GM23338 (cell line): ENCODE results near the gene NCF2. TPM values are rescaled to one million over a fixed set of nuclear protein-coding genes. Genes with fewer than 3 reads are reported as not detected.

Experiments
- ATAC-seq: fragments of 200-7000 bp; cut with Tn5 transposase; 3 replicates; pipeline ENCODE4 v1.9.1; 2020
- DNase-seq: peaks from one replicate; pipeline ENCODE4 v3.0.0-alpha.2; 2015; ENCODE audit warnings: low spot score
- H2AFZ ChIP-seq: fragments of 200-600 bp; sonication (generic); 2 replicates; pipeline ENCODE4 v1.8.0; 2016; ENCODE audit warnings: antibody characterized with exemption, mild to moderate bottlenecking, moderate library complexity
- H3F3A ChIP-seq: fragments of 200-600 bp; sonication (generic); replicated peaks from 2 replicates; pipeline ENCODE4 v1.8.0; 2017; ENCODE audit warnings: antibody characterized with exemption, mixed run types, low read depth
- H3K27ac ChIP-seq: fragments of 200-600 bp; sonication (generic); 2 replicates; pipeline ENCODE4 v1.6.1; 2016; ENCODE audit warnings: low read depth
- H3K27me3 ChIP-seq: fragments of 200-600 bp; sonication (generic); 2 replicates; pipeline ENCODE4 v1.8.0; 2016; ENCODE audit warnings: mild to moderate bottlenecking, mixed run types, moderate library complexity; ENCODE audit not compliant: insufficient read depth
- H3K36me3 ChIP-seq: fragments of 200-600 bp; sonication (generic); 2 replicates; pipeline ENCODE4 v1.8.0; 2016; ENCODE audit warnings: mild to moderate bottlenecking; ENCODE audit not compliant: insufficient read depth
- H3K4me1 ChIP-seq: fragments of 200-600 bp; sonication (generic); 2 replicates; pipeline ENCODE4 v1.8.0; 2016; ENCODE audit warnings: mild to moderate bottlenecking, moderate library complexity; ENCODE audit not compliant: insufficient read depth
- H3K4me2 ChIP-seq: fragments of 200-600 bp; sonication (generic); 2 replicates; pipeline ENCODE4 v1.7.1; 2017; ENCODE audit warnings: mixed run types
- H3K4me3 ChIP-seq: fragments of 200-600 bp; sonication (generic); 2 replicates; pipeline ENCODE4 v1.6.1; 2016; ENCODE audit warnings: mixed run types
- H3K79me2 ChIP-seq: fragments of 200-600 bp; sonication (generic); replicated peaks from 2 replicates; pipeline ENCODE4 v1.8.0; 2017; ENCODE audit warnings: mild to moderate bottlenecking; ENCODE audit not compliant: insufficient read depth
- H3K9me2 ChIP-seq: fragments of 200-600 bp; sonication (generic); 2 replicates; pipeline ENCODE4 v1.8.0; 2017; ENCODE audit not compliant: insufficient read depth
- H4K20me1 ChIP-seq: fragments of 200-600 bp; sonication (generic); replicated peaks from 2 replicates; pipeline ENCODE4 v1.8.0; 2017; ENCODE audit warnings: mild to moderate bottlenecking; ENCODE audit not compliant: insufficient read depth
- H3K27ac Mint-ChIP-seq: 2 replicates; pipeline ENCODE4 v1.8.0; 2020; ENCODE audit warnings: inconsistent platforms, mild to moderate bottlenecking, moderate library complexity, mixed read lengths
- H3K27me3 Mint-ChIP-seq: 3 replicates; pipeline ENCODE4 v1.8.0; 2022; ENCODE audit warnings: low read depth, mild to moderate bottlenecking, moderate library complexity, mixed read lengths, inconsistent platforms; ENCODE audit not compliant: insufficient read depth, poor library complexity
- H3K36me3 Mint-ChIP-seq: 3 replicates; pipeline ENCODE4 v1.8.0; 2021; ENCODE audit warnings: low read depth, mild to moderate bottlenecking, inconsistent platforms, moderate library complexity, mixed read lengths
- H3K4me1 Mint-ChIP-seq: 3 replicates; pipeline ENCODE4 v1.8.0; 2020; ENCODE audit warnings: mild to moderate bottlenecking, inconsistent platforms, mixed read lengths
- H3K4me3 Mint-ChIP-seq: 3 replicates; pipeline ENCODE4 v1.8.0; 2021; ENCODE audit warnings: moderate library complexity, mild to moderate bottlenecking, inconsistent platforms, mixed read lengths
- H3K9me3 Mint-ChIP-seq: 3 replicates; pipeline ENCODE4 v1.8.0; 2020; ENCODE audit warnings: moderate library complexity, mild to moderate bottlenecking, inconsistent platforms, mixed read lengths
- CREB1 ChIP-seq: fragments of 250-450 bp; sonication (Bioruptor Pico); IDR thresholded peaks from 2 replicates; pipeline ENCODE4 v1.5.0; 2020; ENCODE audit warnings: low read depth, mild to moderate bottlenecking, moderate library complexity
- CTCF ChIP-seq, 2 experiments: fragments of 200-600 bp in 1 of 2; sonication (generic) in 1 of 2; conservative IDR thresholded peaks; 2 replicates each; pipeline versions ENCODE4 v1.5.1 to v1.6.1; 2016 to 2017; ENCODE audit warnings: antibody characterized with exemption in 2 of 2, low read depth in 2 of 2, mild to moderate bottlenecking in 2 of 2, moderate library complexity in 1 of 2
- EZH2 ChIP-seq: fragments of 200-600 bp; sonication (generic); IDR thresholded peaks from one replicate; pipeline ENCODE4 v1.8.0; 2017; ENCODE audit warnings: antibody characterized with exemption, mild to moderate bottlenecking, low read depth; ENCODE audit not compliant: unreplicated experiment
- EZH2phosphoT487 ChIP-seq: fragments of 200-600 bp; sonication (generic); IDR thresholded peaks from one replicate; pipeline ENCODE4 v1.8.1; 2018; ENCODE audit warnings: antibody characterized with exemption; ENCODE audit not compliant: unreplicated experiment
- NANOG ChIP-seq: IDR thresholded peaks from 2 replicates; pipeline ENCODE4 v1.6.1; 2016; ENCODE audit warnings: antibody characterized with exemption, borderline replicate concordance
- POLR2AphosphoS5 ChIP-seq: IDR thresholded peaks from 2 replicates; pipeline ENCODE4 v1.6.1; 2016; ENCODE audit warnings: antibody characterized with exemption, low read depth
- STAT1 ChIP-seq: IDR thresholded peaks from one replicate; pipeline ENCODE4 v1.6.1; 2016; ENCODE audit warnings: antibody characterized with exemption; ENCODE audit not compliant: unreplicated experiment
- ZNF114 ChIP-seq: fragments of 250-450 bp; sonication (Bioruptor Pico); IDR thresholded peaks from 2 replicates; pipeline ENCODE4 v1.5.0; 2020; ENCODE audit warnings: mild to moderate bottlenecking, moderate library complexity
- ZNF331 ChIP-seq: fragments of 250-450 bp; sonication (Bioruptor Pico); IDR thresholded peaks from 2 replicates; pipeline ENCODE4 v1.5.0; 2020; ENCODE audit warnings: low read depth, mild to moderate bottlenecking, moderate library complexity
- polyA plus RNA-seq: library from polyadenylated mRNA; unstranded; fragments of >200 nt; fragmentation: Nextera tagmentation; extraction: Ambion mirVana; gene quantifications from 2 replicates; pipeline ENCODE4 v1.2.1, GENCODE V29; 2016
- total RNA-seq: library from RNA; depleted of rRNA; stranded (reverse); fragments of >200 nt; shearing (Covaris generic); gene quantifications from 2 replicates; pipeline ENCODE4 v1.2.3, GENCODE V29; 2014
- TF ChIP-seq, protein P1 (sequence below): IDR thresholded peaks from 2 replicates; pipeline ENCODE4 v1.6.1; 2016; ENCODE audit warnings: antibody characterized with exemption
- TF ChIP-seq, protein P2 (sequence below): IDR thresholded peaks from one replicate; pipeline ENCODE4 v1.6.1; 2018; ENCODE audit warnings: antibody characterized with exemption; ENCODE audit not compliant: unreplicated experiment

Gene NCF2
- total and polyA plus RNA-seq, 2 experiments from 2014 or later, result not detected

- no peaks in the 10 kb centered on the region for H3K9me2 ChIP-seq
- H3K36me3 Mint-ChIP-seq, result peaks cover 39% of the 10 kb centered on the region
- H3K27me3 Mint-ChIP-seq, result no peaks in the 10 kb centered on the region
- no peaks in the 10 kb centered on the region for H3F3A ChIP-seq
- no peak overlapping the region for H3K4me3 ChIP-seq
- no peak for DNase-seq
- no peak overlapping the region for H2AFZ ChIP-seq
- H3K4me1 ChIP-seq, result no peaks in the 10 kb centered on the region
- peaks cover 11% of the 10 kb centered on the region; the same call in 1 of the 2 replicates for H3K36me3 ChIP-seq
- no peak for TF ChIP-seq CTCF (conservative IDR thresholded peaks at IDR 0.05; ENCODE audit: low read depth in 2 of 2)
- TF ChIP-seq ZNF114 (CRISPR knock-in tag), result no peak
- TF ChIP-seq NANOG, result no peak
- TF ChIP-seq CREB1 (CRISPR knock-in tag), result no peak
- TF ChIP-seq, protein P1, sequence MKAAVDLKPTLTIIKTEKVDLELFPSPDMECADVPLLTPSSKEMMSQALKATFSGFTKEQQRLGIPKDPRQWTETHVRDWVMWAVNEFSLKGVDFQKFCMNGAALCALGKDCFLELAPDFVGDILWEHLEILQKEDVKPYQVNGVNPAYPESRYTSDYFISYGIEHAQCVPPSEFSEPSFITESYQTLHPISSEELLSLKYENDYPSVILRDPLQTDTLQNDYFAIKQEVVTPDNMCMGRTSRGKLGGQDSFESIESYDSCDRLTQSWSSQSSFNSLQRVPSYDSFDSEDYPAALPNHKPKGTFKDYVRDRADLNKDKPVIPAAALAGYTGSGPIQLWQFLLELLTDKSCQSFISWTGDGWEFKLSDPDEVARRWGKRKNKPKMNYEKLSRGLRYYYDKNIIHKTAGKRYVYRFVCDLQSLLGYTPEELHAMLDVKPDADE, result no peak
- TF ChIP-seq EZH2phosphoT487, result no peak
- TF ChIP-seq, protein P2, sequence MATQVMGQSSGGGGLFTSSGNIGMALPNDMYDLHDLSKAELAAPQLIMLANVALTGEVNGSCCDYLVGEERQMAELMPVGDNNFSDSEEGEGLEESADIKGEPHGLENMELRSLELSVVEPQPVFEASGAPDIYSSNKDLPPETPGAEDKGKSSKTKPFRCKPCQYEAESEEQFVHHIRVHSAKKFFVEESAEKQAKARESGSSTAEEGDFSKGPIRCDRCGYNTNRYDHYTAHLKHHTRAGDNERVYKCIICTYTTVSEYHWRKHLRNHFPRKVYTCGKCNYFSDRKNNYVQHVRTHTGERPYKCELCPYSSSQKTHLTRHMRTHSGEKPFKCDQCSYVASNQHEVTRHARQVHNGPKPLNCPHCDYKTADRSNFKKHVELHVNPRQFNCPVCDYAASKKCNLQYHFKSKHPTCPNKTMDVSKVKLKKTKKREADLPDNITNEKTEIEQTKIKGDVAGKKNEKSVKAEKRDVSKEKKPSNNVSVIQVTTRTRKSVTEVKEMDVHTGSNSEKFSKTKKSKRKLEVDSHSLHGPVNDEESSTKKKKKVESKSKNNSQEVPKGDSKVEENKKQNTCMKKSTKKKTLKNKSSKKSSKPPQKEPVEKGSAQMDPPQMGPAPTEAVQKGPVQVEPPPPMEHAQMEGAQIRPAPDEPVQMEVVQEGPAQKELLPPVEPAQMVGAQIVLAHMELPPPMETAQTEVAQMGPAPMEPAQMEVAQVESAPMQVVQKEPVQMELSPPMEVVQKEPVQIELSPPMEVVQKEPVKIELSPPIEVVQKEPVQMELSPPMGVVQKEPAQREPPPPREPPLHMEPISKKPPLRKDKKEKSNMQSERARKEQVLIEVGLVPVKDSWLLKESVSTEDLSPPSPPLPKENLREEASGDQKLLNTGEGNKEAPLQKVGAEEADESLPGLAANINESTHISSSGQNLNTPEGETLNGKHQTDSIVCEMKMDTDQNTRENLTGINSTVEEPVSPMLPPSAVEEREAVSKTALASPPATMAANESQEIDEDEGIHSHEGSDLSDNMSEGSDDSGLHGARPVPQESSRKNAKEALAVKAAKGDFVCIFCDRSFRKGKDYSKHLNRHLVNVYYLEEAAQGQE, result no peak
- no peaks in the 10 kb centered on the region for H3K27me3 ChIP-seq
- H3K27ac ChIP-seq, result no peak overlapping the region
- no peak for ATAC-seq
- H4K20me1 ChIP-seq, result no peaks in the 10 kb centered on the region
- H3K4me2 ChIP-seq, result no peak overlapping the region
- H3K4me1 Mint-ChIP-seq, result no peaks in the 10 kb centered on the region
- H3K4me3 Mint-ChIP-seq, result no peak overlapping the region
- no peak overlapping the region for H3K27ac Mint-ChIP-seq
- H3K9me3 Mint-ChIP-seq, result no peaks in the 10 kb centered on the region
- no peaks in the 10 kb centered on the region for H3K79me2 ChIP-seq
Measured at GRCh38 chr1:183522104-183522503, 68.2 kb downstream of the NCF2 start.

DNA sequence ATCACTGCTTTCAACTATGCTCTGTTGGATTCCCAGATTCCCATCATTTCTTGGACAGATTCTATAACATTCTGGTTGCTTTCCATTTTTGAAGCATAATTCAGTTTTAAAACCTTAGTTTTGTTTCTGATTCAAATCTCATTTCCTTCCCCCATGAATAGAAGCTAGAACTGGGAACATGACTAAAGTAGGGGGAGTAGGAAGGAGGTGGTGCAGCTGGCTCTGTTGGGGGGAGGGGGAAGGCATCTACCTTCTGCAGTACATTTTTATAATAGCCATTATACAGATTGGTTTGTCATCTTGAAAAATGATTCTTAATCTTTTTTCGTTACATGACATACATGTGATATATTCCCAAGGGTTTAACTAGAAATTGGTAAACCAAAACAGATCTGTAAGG, 69.9 kb downstream of the NCF2 start:
- no peaks in the 10 kb centered on the region for H3K27me3 ChIP-seq
- Mint-ChIP-seq H3K27me3 (no peaks in the 10 kb centered on the region), H3K4me3 (no peak overlapping the region), H3K9me3 (no peaks in the 10 kb centered on the region), H3K4me1 (no peaks in the 10 kb centered on the region), H3K27ac (no peak overlapping the region), H3K36me3 (peaks cover 37% of the 10 kb centered on the region)
- H3K9me2 ChIP-seq, result no peaks in the 10 kb centered on the region
- no peak overlapping the region for H3K27ac ChIP-seq
- DNase-seq, result no peak
- H3K4me1 ChIP-seq, result no peaks in the 10 kb centered on the region
- TF ChIP-seq POLR2AphosphoS5 (no peak), NANOG (no peak), EZH2 (no peak), ZNF331 (CRISPR knock-in tag) (no peak), CREB1 (CRISPR knock-in tag) (no peak), STAT1 (no peak)
- TF ChIP-seq, protein P2, result no peak
- no peaks in the 10 kb centered on the region for H3K79me2 ChIP-seq
- H4K20me1 ChIP-seq, result no peaks in the 10 kb centered on the region
- ATAC-seq, result no peak
- H3F3A ChIP-seq, result no peaks in the 10 kb centered on the region
- no peak overlapping the region for H3K4me2 ChIP-seq
- no peak overlapping the region for H3K4me3 ChIP-seq
- H3K36me3 ChIP-seq, result peaks cover 10% of the 10 kb centered on the region; the same call in 1 of the 2 replicates
- H2AFZ ChIP-seq, result no peak overlapping the region
